GM12872 (cell line): ENCODE data around the gene RIN3.

ENCODE experiments used
- TF ChIP-seq, protein P1 (sequence below): IDR thresholded peaks from 3 replicates; pipeline ENCODE4 v1.5.1; 2011; ENCODE audit warnings: low read depth, mild to moderate bottlenecking, low read length, moderate library complexity; ENCODE audit not compliant: insufficient read depth

RIN3 gene

DNA sequence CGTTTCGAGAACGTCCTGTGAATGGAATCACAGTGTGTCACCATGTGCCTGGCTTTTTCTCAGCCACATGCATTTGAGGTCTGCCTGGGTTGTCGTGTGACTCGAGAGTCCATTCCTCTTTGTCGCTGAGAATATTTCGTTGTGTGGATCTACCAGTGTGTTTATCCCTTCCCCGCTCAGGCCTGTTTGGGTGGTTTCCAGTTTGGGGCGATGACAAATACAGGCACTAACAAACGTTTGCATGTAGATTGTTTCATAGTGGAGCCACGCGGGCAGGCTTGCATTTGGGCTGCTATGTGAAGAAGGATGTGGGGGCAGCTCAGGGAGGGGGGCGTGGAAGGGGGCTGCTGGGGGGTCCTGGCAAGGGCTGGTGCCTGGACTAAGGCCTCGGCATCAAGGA is 14.1 kb downstream of the RIN3 start:
- TF ChIP-seq, protein P1, sequence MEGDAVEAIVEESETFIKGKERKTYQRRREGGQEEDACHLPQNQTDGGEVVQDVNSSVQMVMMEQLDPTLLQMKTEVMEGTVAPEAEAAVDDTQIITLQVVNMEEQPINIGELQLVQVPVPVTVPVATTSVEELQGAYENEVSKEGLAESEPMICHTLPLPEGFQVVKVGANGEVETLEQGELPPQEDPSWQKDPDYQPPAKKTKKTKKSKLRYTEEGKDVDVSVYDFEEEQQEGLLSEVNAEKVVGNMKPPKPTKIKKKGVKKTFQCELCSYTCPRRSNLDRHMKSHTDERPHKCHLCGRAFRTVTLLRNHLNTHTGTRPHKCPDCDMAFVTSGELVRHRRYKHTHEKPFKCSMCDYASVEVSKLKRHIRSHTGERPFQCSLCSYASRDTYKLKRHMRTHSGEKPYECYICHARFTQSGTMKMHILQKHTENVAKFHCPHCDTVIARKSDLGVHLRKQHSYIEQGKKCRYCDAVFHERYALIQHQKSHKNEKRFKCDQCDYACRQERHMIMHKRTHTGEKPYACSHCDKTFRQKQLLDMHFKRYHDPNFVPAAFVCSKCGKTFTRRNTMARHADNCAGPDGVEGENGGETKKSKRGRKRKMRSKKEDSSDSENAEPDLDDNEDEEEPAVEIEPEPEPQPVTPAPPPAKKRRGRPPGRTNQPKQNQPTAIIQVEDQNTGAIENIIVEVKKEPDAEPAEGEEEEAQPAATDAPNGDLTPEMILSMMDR: no peak

DNA sequence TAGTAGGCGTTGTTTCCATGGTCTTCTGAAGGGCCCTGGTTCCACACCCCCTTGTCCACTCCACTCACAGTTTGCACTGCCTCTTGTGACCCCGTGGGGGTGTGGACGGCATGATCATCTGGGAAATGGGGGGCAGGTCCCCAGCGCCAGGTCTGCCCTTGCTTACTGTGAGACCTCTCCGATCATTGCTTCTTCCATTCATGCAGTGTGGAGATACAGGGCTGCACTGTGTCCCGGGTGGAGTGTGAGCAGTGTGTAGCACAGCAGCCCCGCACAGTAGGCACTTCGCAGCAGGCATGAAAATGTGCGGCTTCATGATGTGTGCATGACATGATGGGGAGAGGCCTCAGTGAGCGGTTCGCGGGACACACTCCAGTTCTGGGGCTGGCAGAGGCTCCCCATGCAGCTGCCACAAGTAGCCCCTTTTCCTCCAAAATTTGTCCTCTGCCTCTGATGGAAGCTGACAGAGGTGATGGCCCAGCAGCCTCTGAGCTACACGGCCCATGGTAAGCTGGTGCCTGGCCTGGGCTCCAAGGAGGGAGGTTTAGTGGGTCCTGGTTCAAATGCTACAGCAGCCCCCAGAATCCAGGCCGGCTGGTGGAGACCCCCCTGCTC is 15.0 kb downstream of the RIN3 start:
- TF ChIP-seq, protein P1: no peak

DNA sequence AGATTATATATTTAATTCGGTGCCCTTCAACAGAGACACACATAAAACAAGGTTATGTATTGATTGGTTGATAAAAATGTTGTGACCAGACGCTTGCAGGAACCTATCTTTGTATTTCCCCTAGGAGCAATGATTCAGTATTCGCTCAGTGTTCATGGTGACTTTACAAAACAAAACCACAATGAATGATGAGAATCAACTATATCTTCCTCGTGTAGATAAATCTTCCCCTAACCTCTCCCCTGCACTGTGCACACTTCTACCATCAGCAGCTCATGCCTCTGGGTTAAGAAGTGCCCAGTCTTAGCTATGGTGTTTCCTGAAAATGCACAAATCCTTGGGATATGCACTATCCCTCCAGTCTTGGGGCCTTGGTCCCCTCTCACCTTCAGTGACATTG is 16.3 kb downstream of the RIN3 start:
- TF ChIP-seq, protein P1: no peak

DNA sequence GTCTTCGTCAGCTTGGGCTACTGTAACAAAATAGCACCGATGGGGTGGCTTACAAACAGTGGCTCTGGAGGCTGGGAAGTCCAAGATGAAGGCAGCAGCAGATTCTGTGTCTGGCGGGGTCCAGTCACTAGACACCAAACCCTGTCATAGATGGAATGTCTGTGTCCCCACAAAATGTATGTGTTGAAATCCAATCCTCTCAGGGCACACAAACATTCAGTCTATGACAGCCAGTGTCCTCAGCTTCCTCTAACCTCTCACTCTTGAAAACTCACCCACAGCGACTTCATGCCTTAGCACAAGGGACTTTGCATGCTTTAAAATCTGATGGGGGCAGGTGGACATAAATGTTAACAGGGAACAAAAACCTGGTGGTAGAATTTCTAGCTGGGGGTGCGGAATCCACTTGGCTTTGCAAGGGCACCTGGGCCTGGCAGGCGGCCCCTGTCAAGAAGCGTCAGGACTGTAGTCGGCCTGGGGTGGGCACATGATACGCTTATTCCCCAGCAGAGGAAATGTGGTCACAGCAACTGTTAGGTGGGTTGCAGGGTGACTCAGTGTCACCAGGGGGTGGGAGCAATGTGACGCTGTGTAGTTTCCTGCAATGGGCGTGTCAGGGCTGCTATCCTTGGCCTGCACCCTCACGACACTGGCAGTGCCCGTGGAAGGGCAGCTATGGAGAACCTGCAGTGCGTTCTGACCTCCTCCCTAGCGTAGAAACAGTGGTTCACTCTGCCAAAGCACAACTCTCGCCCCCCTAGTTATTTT is 17.7 kb downstream of the RIN3 start:
- TF ChIP-seq, protein P1: no peak

DNA sequence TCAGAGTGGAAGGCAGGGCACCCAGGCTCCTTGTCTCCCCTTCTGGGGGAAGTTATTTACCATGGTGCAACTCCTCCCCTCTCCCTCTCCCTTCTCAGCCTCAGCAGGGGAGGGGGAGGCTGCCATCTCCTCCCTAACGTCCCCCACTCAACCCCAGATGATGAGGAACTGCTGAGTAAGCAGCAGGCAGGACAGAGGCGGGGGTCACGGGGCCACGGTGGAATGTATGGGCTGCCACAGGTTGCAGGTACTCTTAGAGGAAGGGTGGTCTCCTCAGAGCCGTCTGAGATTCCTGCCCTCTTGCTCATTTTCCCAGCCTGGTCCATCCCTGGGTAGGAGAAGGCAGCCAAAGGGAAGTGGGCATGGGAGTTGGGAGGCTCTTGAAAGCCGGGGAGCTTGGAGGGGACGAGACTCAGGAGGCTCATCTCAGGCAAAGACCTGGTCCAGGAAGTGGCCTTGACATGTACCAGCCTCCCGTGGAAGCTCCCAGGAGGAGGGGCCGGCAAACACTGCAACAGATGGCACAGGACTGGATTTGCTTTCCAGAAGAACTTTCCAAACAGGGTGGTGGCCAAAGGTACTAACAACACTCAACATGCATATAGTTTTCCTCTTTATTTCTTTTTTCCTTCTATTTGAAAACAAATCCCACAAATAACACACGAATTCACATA is 19.0 kb downstream of the RIN3 start:
- TF ChIP-seq, protein P1: no peak

DNA sequence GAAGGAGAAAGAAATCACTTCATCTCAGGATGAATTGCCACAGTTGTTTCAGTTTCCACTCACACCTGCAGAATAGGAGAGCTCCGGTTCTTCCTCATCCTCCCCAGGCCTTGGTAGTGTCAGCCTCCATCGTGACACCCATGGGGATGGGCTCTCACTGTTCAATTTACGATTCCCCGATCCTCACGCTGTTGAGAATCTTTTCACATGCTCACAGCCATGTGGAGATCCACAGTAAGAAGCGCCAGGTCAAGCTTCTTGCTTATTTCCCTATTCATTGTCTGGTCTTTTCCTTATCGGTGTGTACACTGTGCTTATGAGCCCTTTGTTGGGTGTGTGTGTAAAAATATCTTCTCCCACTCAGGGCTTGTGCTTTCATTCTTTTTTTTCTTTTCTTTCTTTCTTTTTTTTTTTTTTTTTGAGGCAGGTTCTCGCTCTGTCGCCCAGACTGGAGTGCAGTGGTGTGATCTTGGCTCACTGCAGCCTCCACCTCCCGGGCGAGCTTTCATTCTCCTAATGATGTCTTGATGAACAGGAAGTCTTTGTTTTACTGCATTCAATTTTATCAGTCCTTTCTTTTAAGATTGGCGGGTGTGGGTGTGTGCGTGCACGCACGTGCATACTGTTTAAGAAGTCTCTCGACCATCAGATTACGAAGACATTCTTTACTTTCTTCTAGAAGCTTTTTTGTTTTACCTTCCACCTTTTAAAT is 21.5 kb downstream of the RIN3 start:
- TF ChIP-seq, protein P1: no peak
